NCI-H1930 (cell line): ENCODE data around the gene PCBP3.

Experiments
- DNase-seq, 2 experiments: peaks; one replicate each; lab custom pipeline; 2025; lab: John Stamatoyannopoulos, UW

PCBP3 gene

GRCh38 chr21:45724994-45725843 lies 81.7 kb downstream of the PCBP3 start:
- no peak for DNase-seq

- DNase-seq, result no peak
These were observed 82.3 kb downstream of the PCBP3 start for GRCh38 chr21:45725844-45726200.

GRCh38 chr21:45726438-45726837 lies 82.9 kb downstream of the PCBP3 start:
- DNase-seq, result no peak

- DNase-seq, result no peak
These were observed 83.9 kb downstream of the PCBP3 start for GRCh38 chr21:45727390-45727789.

GRCh38 chr21:45735259-45736000 lies 91.9 kb downstream of the PCBP3 start:
- DNase-seq, result no peak

GRCh38 chr21:45736042-45736689 lies 92.6 kb downstream of the PCBP3 start:
- DNase-seq, result no peak

- no peak for DNase-seq
These were observed 93.4 kb downstream of the PCBP3 start for GRCh38 chr21:45736690-45737484.

- DNase-seq, result no peak
These were observed 94.1 kb downstream of the PCBP3 start for GRCh38 chr21:45737485-45738166.

- DNase-seq, result no peak
These were observed 95.9 kb downstream of the PCBP3 start for GRCh38 chr21:45739218-45740087.

GRCh38 chr21:45740088-45740440 lies 96.5 kb downstream of the PCBP3 start:
- no peak for DNase-seq

GRCh38 chr21:45740491-45741357 lies 97.2 kb downstream of the PCBP3 start:
- DNase-seq, result no peak

- DNase-seq, result no peak
These were observed 98.2 kb downstream of the PCBP3 start for GRCh38 chr21:45741691-45742090.

- DNase-seq, result no peak
These were observed 98.7 kb downstream of the PCBP3 start for GRCh38 chr21:45742247-45742646.

GRCh38 chr21:45745256-45745655 lies 101.7 kb downstream of the PCBP3 start:
- no peak for DNase-seq

GRCh38 chr21:45747233-45747766 lies 103.8 kb downstream of the PCBP3 start:
- DNase-seq, result no peak

GRCh38 chr21:45747802-45748445 lies 104.4 kb downstream of the PCBP3 start:
- no peak for DNase-seq

- DNase-seq, result no peak
These were observed 105.1 kb downstream of the PCBP3 start for GRCh38 chr21:45748593-45748992.

- DNase-seq, result no peak
These were observed 106.4 kb downstream of the PCBP3 start for GRCh38 chr21:45749974-45750373.

- no peak for DNase-seq
These were observed 107.4 kb downstream of the PCBP3 start for GRCh38 chr21:45750936-45751335.
